ENCODE data around the gene DOC2B. TPM values are rescaled to one million over a fixed set of nuclear protein-coding genes. Genes with fewer than 3 reads are reported as not detected.
A peak's percentile ranks its signal among the peaks of the same experiment; 100 is the strongest.

The DOC2B gene
- total and polyA plus RNA-seq, 3 donors from 2014 or later = 1.4 to 4.0 (median 1.9) TPM

DNA sequence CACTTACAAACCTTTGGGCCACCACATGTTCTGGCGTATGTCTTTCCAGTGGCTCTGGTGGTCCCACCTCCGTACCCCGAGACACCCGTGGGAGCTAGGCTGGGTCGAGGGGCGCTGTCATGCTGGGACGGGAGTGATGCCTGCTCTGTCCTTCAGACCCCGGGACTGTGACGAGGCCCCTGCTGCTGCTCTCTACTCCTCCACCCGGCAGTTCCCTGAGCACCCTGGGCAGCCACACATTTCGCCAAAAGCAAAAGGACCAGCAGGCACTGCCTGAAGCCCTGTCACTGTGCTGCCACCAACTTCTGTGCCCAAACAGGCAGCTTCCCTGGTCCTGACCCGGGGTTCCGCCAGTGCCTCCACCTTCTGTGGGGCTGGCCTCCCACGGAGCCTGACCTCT is 15.5 kb downstream of the DOC2B start:
- Histone ChIP-seq H3K36me3 (ENCODE audit: low read depth, missing control alignments) (no peaks in the 10 kb centered on the region), H3K27me3 (no peaks in the 10 kb centered on the region), H3K4me3 (no peak overlapping the region), H3K9me3 (no peaks in the 10 kb centered on the region), H3K4me1 (no peaks in the 10 kb centered on the region), H3K27ac (no peak overlapping the region)
- TF ChIP-seq, protein P1, sequence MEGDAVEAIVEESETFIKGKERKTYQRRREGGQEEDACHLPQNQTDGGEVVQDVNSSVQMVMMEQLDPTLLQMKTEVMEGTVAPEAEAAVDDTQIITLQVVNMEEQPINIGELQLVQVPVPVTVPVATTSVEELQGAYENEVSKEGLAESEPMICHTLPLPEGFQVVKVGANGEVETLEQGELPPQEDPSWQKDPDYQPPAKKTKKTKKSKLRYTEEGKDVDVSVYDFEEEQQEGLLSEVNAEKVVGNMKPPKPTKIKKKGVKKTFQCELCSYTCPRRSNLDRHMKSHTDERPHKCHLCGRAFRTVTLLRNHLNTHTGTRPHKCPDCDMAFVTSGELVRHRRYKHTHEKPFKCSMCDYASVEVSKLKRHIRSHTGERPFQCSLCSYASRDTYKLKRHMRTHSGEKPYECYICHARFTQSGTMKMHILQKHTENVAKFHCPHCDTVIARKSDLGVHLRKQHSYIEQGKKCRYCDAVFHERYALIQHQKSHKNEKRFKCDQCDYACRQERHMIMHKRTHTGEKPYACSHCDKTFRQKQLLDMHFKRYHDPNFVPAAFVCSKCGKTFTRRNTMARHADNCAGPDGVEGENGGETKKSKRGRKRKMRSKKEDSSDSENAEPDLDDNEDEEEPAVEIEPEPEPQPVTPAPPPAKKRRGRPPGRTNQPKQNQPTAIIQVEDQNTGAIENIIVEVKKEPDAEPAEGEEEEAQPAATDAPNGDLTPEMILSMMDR (IDR thresholded peaks at IDR 0.05) = no peak
- TF ChIP-seq POLR2A (IDR thresholded peaks at IDR 0.05) = no peak
- no peak for DNase-seq
- intact Hi-C loops (cut with DNase I; ENCODE audit: low total_unique reads) = no loop called here
- WGBS, 2 donors = 95 to 96% methylated on average over 14 of the region's 14 CpGs

DNA sequence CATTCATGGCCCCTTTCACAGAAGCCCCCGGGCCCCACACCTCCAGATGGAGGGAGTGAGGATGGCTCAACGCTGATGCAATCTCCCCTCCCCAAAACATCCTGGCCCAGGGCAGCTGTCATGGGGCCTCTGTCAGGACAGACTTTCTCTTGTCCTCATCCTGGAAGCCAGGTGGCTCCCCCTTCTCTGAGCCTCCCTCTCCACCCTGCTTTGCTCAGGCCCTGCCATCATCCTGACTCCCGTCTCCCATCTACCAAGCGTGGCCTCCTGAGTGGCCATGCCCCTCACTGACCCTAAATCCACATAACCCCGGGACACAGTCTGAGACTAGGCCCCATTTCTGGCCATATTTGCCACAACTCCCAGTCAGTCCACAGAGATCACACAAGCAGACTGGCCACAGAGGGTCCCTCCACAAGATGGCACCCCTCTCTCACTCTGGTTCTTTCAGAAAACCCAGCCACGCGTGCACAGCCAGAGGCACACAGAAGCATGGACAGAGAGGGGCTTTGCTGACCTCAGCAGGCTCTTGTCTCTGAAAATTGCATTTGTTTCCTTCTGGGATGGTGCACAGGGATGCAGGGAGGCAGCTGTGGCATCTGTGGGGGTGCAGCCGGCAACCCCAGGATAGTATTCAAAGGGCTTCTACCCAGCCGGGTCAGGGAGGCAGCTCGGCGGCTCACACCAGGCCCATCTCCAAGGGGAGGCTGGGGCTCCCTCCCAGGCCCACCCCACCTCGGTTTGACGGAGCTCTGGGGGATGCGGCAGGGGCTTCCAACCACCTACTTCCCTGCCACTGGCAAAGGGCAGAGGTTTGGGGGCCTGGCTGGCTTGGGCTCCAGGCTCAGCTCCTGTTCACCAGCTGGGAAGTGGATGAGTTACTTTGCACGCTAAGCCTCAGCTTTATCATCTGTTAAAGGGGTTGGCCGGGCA is 16.9 kb downstream of the DOC2B start:
- no peaks in the 10 kb centered on the region for H3K9me3 ChIP-seq
- peak; percentile 78 for DNase-seq
- WGBS, 2 donors = 65 to 70% methylated on average over 9 to 16 of the region's 16 CpGs
- no peak overlapping the region for H3K27ac ChIP-seq
- no peaks in the 10 kb centered on the region for H3K27me3 ChIP-seq
- no peak overlapping the region for H3K4me3 ChIP-seq
- TF ChIP-seq, protein P1 (IDR thresholded peaks at IDR 0.05) = peak; percentile 37 to 62 (median 47)
- no peak for TF ChIP-seq POLR2A (IDR thresholded peaks at IDR 0.05)
- H3K4me1 ChIP-seq = no peaks in the 10 kb centered on the region
- intact Hi-C loops (cut with DNase I; ENCODE audit: low total_unique reads) = no loop called here
- H3K36me3 ChIP-seq (ENCODE audit: low read depth, missing control alignments) = no peaks in the 10 kb centered on the region

DNA sequence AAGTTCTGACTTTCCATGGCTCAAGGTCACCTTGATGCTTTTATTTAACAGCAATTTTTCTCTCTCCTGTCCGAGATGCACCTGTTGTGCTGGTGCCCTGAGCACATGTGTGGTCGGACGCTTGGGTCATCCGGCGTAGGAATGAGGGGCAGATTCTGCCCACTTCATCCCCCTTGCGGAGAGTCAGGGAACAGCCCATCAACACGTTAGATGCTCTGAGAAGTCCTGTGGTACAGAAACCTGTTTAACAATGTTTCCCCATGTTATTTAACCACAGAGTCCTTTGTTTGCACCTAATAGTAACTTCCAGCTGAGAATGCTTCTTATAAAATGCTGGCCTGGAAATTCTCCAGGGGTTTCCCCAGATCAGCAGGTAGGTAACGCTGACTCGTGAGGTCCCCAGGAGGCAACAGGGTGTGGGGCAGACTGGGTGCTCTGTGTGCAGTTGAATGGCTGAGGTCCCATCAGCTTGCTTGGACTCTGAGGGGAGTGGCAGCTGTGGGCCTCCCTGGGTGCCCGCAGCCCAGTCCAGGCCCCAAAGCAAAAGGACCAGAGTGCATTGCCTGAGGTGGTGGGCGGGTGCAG is 17.8 kb downstream of the DOC2B start:
- WGBS, 2 donors = 82 to 93% methylated on average over 11 of the region's 11 CpGs

DNA sequence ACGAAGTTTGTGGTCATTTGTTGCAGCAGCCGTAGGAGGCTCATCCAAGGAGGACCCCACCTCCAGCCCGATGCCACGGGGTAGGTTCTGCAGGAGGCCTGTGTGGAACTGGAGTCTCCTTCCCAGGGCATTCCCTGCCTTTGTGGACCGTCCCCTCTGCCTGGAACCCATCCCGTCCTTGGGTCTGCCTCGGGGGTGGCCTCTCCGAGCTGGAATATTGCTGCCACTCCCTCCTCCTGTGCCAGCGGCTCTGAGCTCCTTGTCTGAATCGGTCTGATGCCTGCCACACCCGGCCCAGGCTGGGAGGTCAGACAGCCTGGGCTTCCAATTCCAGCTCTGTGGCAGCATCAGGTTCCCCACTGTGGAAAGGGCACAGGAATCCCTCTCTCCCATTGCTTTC is 18.8 kb downstream of the DOC2B start:
- no peak overlapping the region for H3K4me3 ChIP-seq
- WGBS, 2 donors = 81 to 92% methylated on average over 11 of the region's 11 CpGs
- no peaks in the 10 kb centered on the region for H3K27me3 ChIP-seq
- H3K36me3 ChIP-seq (ENCODE audit: low read depth, missing control alignments) = no peaks in the 10 kb centered on the region
- no peaks in the 10 kb centered on the region for H3K9me3 ChIP-seq
- H3K27ac ChIP-seq = no peak overlapping the region
- intact Hi-C loops (cut with DNase I; ENCODE audit: low total_unique reads) = no loop called here
- H3K4me1 ChIP-seq = no peaks in the 10 kb centered on the region
- no peak for DNase-seq
- TF ChIP-seq, protein P1 (IDR thresholded peaks at IDR 0.05) = no peak
- no peak for TF ChIP-seq POLR2A (IDR thresholded peaks at IDR 0.05)

More for the DNA sequence above, 17.8 kb downstream of the DOC2B start:
- no peak for DNase-seq
- H3K9me3 ChIP-seq = no peaks in the 10 kb centered on the region
- no peaks in the 10 kb centered on the region for H3K4me1 ChIP-seq
- TF ChIP-seq, protein P1 (IDR thresholded peaks at IDR 0.05) = no peak
- no peak for TF ChIP-seq POLR2A (IDR thresholded peaks at IDR 0.05)
- no peaks in the 10 kb centered on the region for H3K27me3 ChIP-seq
- H3K4me3 ChIP-seq = no peak overlapping the region
- H3K27ac ChIP-seq = no peak overlapping the region
- intact Hi-C loops (cut with DNase I; ENCODE audit: low total_unique reads) = no loop called here
- no peaks in the 10 kb centered on the region for H3K36me3 ChIP-seq (ENCODE audit: low read depth, missing control alignments)
